DND-41 (cell line): ENCODE results near the gene MED14.

Experiments
- ATAC-seq: fragments of 200-7000 bp; cut with Tn5 transposase; 3 replicates; pipeline ENCODE4 v1.9.1; 2021; ENCODE audit warnings: low read depth; ENCODE audit not compliant: insufficient read depth
- DNase-seq: peaks from one replicate; pipeline ENCODE4 v3.0.0-alpha.2; 2020
- H2AFZ ChIP-seq: 2 replicates; pipeline ENCODE4 v1.6.0; 2012; ENCODE audit warnings: low read depth, low read length
- H3K27ac ChIP-seq: 2 replicates; pipeline ENCODE4 v1.5.1; 2012; ENCODE audit warnings: low read length, inconsistent platforms
- H3K27me3 ChIP-seq: fragments of 200-600 bp; sonication (generic); 2 replicates; pipeline ENCODE4 v1.6.0; 2012; ENCODE audit warnings: low read length, mild to moderate bottlenecking, inconsistent platforms; ENCODE audit not compliant: insufficient read depth, poor library complexity
- H3K36me3 ChIP-seq: 2 replicates; pipeline ENCODE4 v1.5.1; 2012; ENCODE audit warnings: low read length, inconsistent platforms; ENCODE audit not compliant: insufficient read depth
- H3K4me1 ChIP-seq: 2 replicates; pipeline ENCODE4 v1.5.1; 2012; ENCODE audit warnings: mild to moderate bottlenecking, low read length; ENCODE audit not compliant: insufficient read depth
- H3K4me2 ChIP-seq: 2 replicates; pipeline ENCODE4 v1.6.0; 2012; ENCODE audit warnings: mild to moderate bottlenecking, moderate library complexity, low read length, inconsistent platforms; ENCODE audit not compliant: insufficient read depth
- H3K4me3 ChIP-seq, 2 experiments: fragments of 200-600 bp in 1 of 2; shearing (Covaris generic) in 1 of 2; 2 replicates each; pipeline ENCODE4 v1.5.1; 2012 to 2016; ENCODE audit warnings: inconsistent platforms in 2 of 2, low read length in 2 of 2, mild to moderate bottlenecking in 2 of 2, low read depth in 1 of 2, moderate library complexity in 1 of 2
- H3K79me2 ChIP-seq: 2 replicates; pipeline ENCODE4 v1.6.0; 2012; ENCODE audit warnings: low read length, inconsistent platforms; ENCODE audit not compliant: insufficient read depth
- H3K9ac ChIP-seq: 2 replicates; pipeline ENCODE4 v1.6.0; 2012; ENCODE audit warnings: low read depth, mild to moderate bottlenecking, inconsistent platforms, low read length, moderate library complexity
- H3K9me3 ChIP-seq: 2 replicates; pipeline ENCODE4 v1.5.1; 2012; ENCODE audit warnings: low read length, moderate library complexity, mild to moderate bottlenecking, inconsistent platforms; ENCODE audit not compliant: insufficient read depth, severe bottlenecking
- H4K20me1 ChIP-seq: 2 replicates; pipeline ENCODE4 v1.6.0; 2012; ENCODE audit warnings: low read length; ENCODE audit not compliant: insufficient read depth
- EZH2 ChIP-seq: IDR thresholded peaks from 3 replicates; pipeline ENCODE4 v1.6.1; 2012; ENCODE audit warnings: borderline replicate concordance, low read depth, mild to moderate bottlenecking, moderate library complexity, low read length, inconsistent platforms; ENCODE audit not compliant: severe bottlenecking
- TF ChIP-seq, protein P1 (sequence below): IDR thresholded peaks from 2 replicates; pipeline ENCODE4 v1.5.1; 2012; ENCODE audit warnings: borderline replicate concordance, low read length, moderate library complexity, mild to moderate bottlenecking; ENCODE audit not compliant: poor library complexity, severe bottlenecking; ENCODE audit errors: extremely low read depth

MED14 gene

DNA sequence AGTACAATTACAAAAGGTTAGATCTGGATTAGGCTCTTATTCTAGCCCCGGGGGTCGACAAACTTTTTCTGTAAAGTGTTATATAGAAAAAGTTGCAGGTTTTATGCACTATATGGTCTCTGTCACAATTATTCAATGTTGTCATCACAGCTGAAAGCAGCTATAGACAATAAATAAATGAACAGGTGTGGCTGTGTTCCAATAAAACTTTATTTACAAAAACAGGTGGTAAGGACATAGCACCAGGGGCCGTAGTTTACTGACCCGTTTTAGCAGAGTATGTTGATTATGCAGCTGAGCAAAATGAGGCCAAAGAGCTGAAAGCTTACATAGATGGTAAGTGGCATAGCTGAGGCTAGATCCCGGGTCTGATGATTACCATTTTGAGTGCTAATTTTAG lies 75.0 kb downstream of the MED14 start:
- H3K4me3 ChIP-seq, result no peak overlapping the region
- H3K9me3 ChIP-seq, result no peaks in the 10 kb centered on the region
- peaks cover 31% of the 10 kb centered on the region for H3K36me3 ChIP-seq
- H3K27me3 ChIP-seq, result no peaks in the 10 kb centered on the region
- no peak overlapping the region for H3K4me2 ChIP-seq
- TF ChIP-seq EZH2, result no peak
- TF ChIP-seq, protein P1, sequence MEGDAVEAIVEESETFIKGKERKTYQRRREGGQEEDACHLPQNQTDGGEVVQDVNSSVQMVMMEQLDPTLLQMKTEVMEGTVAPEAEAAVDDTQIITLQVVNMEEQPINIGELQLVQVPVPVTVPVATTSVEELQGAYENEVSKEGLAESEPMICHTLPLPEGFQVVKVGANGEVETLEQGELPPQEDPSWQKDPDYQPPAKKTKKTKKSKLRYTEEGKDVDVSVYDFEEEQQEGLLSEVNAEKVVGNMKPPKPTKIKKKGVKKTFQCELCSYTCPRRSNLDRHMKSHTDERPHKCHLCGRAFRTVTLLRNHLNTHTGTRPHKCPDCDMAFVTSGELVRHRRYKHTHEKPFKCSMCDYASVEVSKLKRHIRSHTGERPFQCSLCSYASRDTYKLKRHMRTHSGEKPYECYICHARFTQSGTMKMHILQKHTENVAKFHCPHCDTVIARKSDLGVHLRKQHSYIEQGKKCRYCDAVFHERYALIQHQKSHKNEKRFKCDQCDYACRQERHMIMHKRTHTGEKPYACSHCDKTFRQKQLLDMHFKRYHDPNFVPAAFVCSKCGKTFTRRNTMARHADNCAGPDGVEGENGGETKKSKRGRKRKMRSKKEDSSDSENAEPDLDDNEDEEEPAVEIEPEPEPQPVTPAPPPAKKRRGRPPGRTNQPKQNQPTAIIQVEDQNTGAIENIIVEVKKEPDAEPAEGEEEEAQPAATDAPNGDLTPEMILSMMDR, result no peak
- H2AFZ ChIP-seq, result no peak overlapping the region
- ATAC-seq (no peak), DNase-seq (no peak)
- H3K9ac ChIP-seq, result no peak overlapping the region
- H4K20me1 ChIP-seq, result no peaks in the 10 kb centered on the region
- no peak overlapping the region for H3K27ac ChIP-seq
- no peaks in the 10 kb centered on the region for H3K4me1 ChIP-seq
- H3K79me2 ChIP-seq, result no peaks in the 10 kb centered on the region

DNA sequence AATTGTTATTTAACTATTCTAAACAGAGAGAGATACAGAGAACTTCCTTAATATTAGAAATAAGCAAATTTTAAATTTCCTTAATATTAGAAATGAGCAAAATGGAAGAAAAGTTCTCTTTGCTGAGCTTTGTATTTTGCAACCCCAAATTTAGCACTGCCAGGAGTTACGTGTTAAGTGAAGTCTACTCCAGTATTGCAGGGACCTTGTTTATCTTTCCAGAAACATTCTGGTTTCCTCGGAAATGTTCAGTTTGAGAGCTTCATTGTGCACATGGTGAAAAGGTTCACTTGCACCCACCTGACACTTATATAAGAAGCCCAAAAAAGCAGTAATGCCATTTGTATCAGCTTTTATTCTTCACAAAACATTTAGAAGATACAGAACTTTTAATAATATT lies 81.8 kb downstream of the MED14 start:
- no peaks in the 10 kb centered on the region for H3K9me3 ChIP-seq
- H3K36me3 ChIP-seq, result peaks cover 22% of the 10 kb centered on the region
- H3K79me2 ChIP-seq, result no peaks in the 10 kb centered on the region
- TF ChIP-seq, protein P1, result no peak
- no peak for TF ChIP-seq EZH2
- no peak for DNase-seq
- ATAC-seq, result no peak
- no peaks in the 10 kb centered on the region for H3K4me1 ChIP-seq
- no peak overlapping the region for H3K27ac ChIP-seq
- H3K27me3 ChIP-seq, result no peaks in the 10 kb centered on the region
- no peaks in the 10 kb centered on the region for H4K20me1 ChIP-seq
- H2AFZ ChIP-seq, result no peak overlapping the region
- H3K9ac ChIP-seq, result no peak overlapping the region
- no peak overlapping the region for H3K4me2 ChIP-seq
- no peak overlapping the region for H3K4me3 ChIP-seq

DNA sequence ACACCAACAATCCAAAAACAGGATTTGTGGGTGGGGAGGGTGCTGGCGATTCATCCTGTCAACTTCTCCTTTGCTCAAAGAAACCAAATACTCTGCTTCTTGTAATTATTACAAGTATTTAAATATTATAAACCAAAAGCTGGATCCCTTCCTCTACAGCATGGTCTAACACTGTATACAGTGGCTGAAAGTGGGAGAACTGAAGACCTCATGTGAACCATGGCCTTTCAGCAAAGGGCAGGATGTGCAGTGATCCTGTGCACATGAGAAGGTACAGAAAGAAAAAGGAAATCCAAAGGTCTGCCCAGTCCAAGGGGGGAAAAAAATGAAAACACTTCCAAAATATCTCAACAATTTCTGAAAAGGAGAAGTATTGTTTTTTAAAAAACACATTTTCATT lies 82.7 kb downstream of the MED14 start:
- no peaks in the 10 kb centered on the region for H4K20me1 ChIP-seq
- no peak overlapping the region for H3K4me3 ChIP-seq
- H3K79me2 ChIP-seq, result no peaks in the 10 kb centered on the region
- H3K4me2 ChIP-seq, result no peak overlapping the region
- no peak overlapping the region for H3K27ac ChIP-seq
- peaks cover 6% of the 10 kb centered on the region for H3K4me1 ChIP-seq
- ATAC-seq (no peak), DNase-seq (no peak)
- no peak overlapping the region for H3K9ac ChIP-seq
- H3K36me3 ChIP-seq, result peaks cover 21% of the 10 kb centered on the region; the same call in 1 of the 2 replicates
- H3K9me3 ChIP-seq, result no peaks in the 10 kb centered on the region
- H2AFZ ChIP-seq, result no peak overlapping the region
- no peak for TF ChIP-seq EZH2
- TF ChIP-seq, protein P1, result no peak
- no peaks in the 10 kb centered on the region for H3K27me3 ChIP-seq

DNA sequence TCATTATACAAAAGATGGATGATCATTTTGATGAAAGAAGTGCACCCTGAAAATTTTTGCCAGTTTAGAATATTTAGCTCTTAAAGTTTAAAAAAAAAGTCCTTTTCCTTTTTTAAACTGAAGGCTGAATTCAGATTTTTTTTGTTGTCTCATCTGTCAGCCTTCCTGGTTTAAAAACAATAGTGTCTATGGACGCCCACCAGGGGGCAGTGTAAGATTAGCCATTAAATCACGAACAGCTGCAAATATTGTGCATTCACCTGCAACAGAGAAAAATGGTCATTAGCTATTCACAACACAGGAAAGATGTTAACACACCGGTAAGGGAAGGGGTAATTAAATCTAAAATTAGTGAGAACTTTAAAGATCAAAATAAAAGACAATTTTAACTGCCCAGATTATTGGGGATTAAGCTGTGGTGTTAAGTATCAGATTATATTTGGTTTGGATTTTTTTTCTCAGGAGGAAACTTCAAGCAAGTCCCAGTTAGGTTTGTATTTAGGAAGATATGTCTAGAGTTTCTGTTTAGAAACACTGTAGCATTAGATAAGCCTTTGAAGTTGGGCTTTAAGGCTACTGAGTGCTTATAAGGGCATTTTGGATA lies 83.6 kb downstream of the MED14 start:
- DNase-seq (peak; percentile 69), ATAC-seq (no peak)
- Histone ChIP-seq H2AFZ (no peak overlapping the region), H3K9ac (no peak overlapping the region), H3K27ac (no peak overlapping the region), H3K27me3 (no peaks in the 10 kb centered on the region), H3K4me1 (peaks cover 7% of the 10 kb centered on the region), H3K9me3 (no peaks in the 10 kb centered on the region), H3K79me2 (peaks cover 6% of the 10 kb centered on the region), H3K4me2 (no peak overlapping the region), H3K36me3 (peaks cover 21% of the 10 kb centered on the region), H3K4me3 (no peak overlapping the region), H4K20me1 (0 out of 2 replicates have a peak, but pooled peaks cover 2% of the 10 kb centered on the region)
- TF ChIP-seq, protein P1, result peak; percentile 65
- TF ChIP-seq EZH2, result no peak
